Activated T-cell treated with anti-CD3 and anti-CD28 coated beads, Interleukin-2, amount 50 U/mL, for 4 hours (primary cell): ENCODE measurements around the gene PDSS2. TPM values are rescaled to one million over a fixed set of nuclear protein-coding genes. Genes with fewer than 3 reads are reported as not detected.

Experiments used
- ATAC-seq, 2 donors: fragments of 200-7000 bp; cut with Tn5 transposase; one replicate each; pipeline ENCODE4 v1.10.0; 2021
- DNase-seq: peaks from one replicate; pipeline ENCODE4 v3.0.0-alpha.2; 2020
- H3K27me3 Mint-ChIP-seq: one replicate; pipeline ENCODE4 v1.8.0; 2021; ENCODE audit warnings: low read depth, mixed read lengths
- H3K36me3 Mint-ChIP-seq: one replicate; pipeline ENCODE4 v1.8.0; 2022; ENCODE audit warnings: mixed read lengths; ENCODE audit not compliant: insufficient read depth
- H3K4me1 Mint-ChIP-seq: one replicate; pipeline ENCODE4 v1.8.0; 2021; ENCODE audit warnings: low read depth, mixed read lengths
- H3K4me3 Mint-ChIP-seq: one replicate; pipeline ENCODE4 v1.8.0; 2021; ENCODE audit warnings: mild to moderate bottlenecking, moderate library complexity, mixed read lengths
- H3K9me3 Mint-ChIP-seq: one replicate; pipeline ENCODE4 v1.8.0; 2021; ENCODE audit warnings: mixed read lengths
- total RNA-seq, 3 donors: library from RNA; stranded (reverse); gene quantifications; one replicate each; pipeline ENCODE4 v1.2.1, GENCODE V29; 2021

PDSS2 gene
- total RNA-seq, 3 donors from 2014 or later, result 10.9 to 14.8 (median 12.6) TPM

DNA sequence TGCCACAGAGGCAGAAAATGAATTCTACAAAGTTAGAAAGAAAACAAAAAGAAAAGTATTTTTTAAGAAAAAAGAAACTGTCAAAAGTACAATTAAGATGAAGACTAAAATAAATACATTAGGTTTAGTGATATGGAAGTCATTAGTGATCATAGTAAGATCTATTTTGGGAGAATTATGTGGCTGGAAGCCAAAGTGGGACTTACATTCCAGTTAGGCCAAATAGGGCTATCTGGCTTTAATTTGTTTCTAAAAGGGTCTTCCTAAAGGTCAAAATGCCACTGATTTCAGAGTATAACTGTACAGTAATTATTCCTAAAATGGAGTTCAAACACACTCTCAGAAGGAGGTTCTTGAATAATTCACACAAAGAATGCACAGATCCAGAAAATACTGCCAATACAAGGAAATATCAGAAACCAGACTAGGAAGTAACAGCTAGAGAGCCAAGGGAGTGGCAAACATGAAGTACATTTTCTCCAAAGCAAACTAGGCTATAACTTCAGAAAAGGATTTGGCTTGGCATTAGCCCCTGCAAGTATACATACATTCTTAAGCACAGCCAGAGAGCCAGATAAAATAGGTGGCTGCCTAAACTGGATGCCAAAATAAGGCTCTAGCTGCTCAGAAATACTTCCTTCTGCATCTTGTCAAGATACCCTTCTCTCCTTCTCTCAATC, 45.3 kb downstream of the PDSS2 start:
- H3K9me3 Mint-ChIP-seq, result no peaks in the 10 kb centered on the region
- H3K4me1 Mint-ChIP-seq, result peaks cover 1% of the 10 kb centered on the region
- no peak for DNase-seq
- H3K4me3 Mint-ChIP-seq, result no peak overlapping the region
- no peaks in the 10 kb centered on the region for H3K27me3 Mint-ChIP-seq
- peaks cover 10% of the 10 kb centered on the region for H3K36me3 Mint-ChIP-seq
- no peak for ATAC-seq

GRCh38 chr6:107411161-107411560, 48.2 kb downstream of the PDSS2 start:
- H3K36me3 Mint-ChIP-seq, result peaks cover 13% of the 10 kb centered on the region
- ATAC-seq, result no peak
- H3K4me1 Mint-ChIP-seq, result no peaks in the 10 kb centered on the region
- no peak overlapping the region for H3K4me3 Mint-ChIP-seq
- DNase-seq, result no peak
- peaks cover 8% of the 10 kb centered on the region for H3K9me3 Mint-ChIP-seq
- no peaks in the 10 kb centered on the region for H3K27me3 Mint-ChIP-seq

GRCh38 chr6:107409942-107410341, 49.4 kb downstream of the PDSS2 start:
- ATAC-seq, result no peak

DNA sequence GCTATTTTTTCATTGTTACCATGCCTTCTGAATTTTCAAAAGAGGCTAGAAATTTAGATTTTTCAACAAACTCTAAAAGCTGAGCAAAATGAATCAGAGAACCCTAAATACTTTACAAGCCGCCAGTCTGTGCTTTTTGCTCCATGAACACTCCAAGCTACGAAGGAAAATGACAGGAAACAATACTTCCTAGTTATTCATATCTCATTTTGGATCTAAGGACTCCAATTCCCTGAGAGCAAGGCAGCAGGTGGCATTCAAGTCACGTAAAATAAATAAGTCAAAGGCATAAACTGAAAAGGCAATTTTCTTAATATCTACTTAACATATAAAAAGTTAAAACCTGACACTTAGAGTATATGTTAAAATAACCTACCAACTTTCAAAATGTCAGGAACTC, 50.6 kb downstream of the PDSS2 start:
- no peaks in the 10 kb centered on the region for H3K27me3 Mint-ChIP-seq
- DNase-seq, result no peak
- H3K4me3 Mint-ChIP-seq, result no peak overlapping the region
- H3K4me1 Mint-ChIP-seq, result no peaks in the 10 kb centered on the region
- peaks cover 28% of the 10 kb centered on the region for H3K36me3 Mint-ChIP-seq
- ATAC-seq, result no peak
- H3K9me3 Mint-ChIP-seq, result peaks cover 24% of the 10 kb centered on the region

More at GRCh38 chr6:107409942-107410341, 49.4 kb downstream of the PDSS2 start:
- H3K9me3 Mint-ChIP-seq, result peaks cover 13% of the 10 kb centered on the region
- H3K4me1 Mint-ChIP-seq, result no peaks in the 10 kb centered on the region
- H3K36me3 Mint-ChIP-seq, result peaks cover 16% of the 10 kb centered on the region
- H3K27me3 Mint-ChIP-seq, result no peaks in the 10 kb centered on the region
- DNase-seq, result no peak
- H3K4me3 Mint-ChIP-seq, result no peak overlapping the region

DNA sequence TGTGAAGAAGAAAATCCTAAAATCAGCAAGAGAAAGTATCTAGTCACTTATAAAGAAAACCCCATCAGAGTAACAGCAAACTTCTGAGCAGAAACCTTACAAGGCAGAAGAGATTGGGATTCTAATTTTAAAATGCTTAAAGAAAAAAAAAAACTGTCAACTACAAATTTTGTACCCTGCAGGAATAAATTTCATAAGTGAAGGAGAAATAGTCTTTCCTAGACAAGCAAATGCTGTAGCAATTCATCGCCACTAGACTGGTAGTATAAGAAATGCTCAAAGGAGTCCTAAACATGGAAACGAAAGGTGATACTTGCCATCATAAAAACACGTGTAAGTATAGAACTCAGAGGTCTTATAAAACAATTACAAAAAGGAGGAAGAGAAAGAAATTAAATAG, 54.4 kb downstream of the PDSS2 start:
- Mint-ChIP-seq H3K9me3 (peaks cover 44% of the 10 kb centered on the region), H3K36me3 (peaks cover 54% of the 10 kb centered on the region), H3K4me3 (no peak overlapping the region), H3K27me3 (no peaks in the 10 kb centered on the region), H3K4me1 (no peaks in the 10 kb centered on the region)
- DNase-seq (no peak), ATAC-seq (no peak)

- peaks cover 44% of the 10 kb centered on the region for H3K9me3 Mint-ChIP-seq
- no peak overlapping the region for H3K4me3 Mint-ChIP-seq
- H3K36me3 Mint-ChIP-seq, result peaks cover 62% of the 10 kb centered on the region
- no peak for DNase-seq
- no peaks in the 10 kb centered on the region for H3K27me3 Mint-ChIP-seq
- no peaks in the 10 kb centered on the region for H3K4me1 Mint-ChIP-seq
- no peak for ATAC-seq
These were observed 56.8 kb downstream of the PDSS2 start for GRCh38 chr6:107402533-107402932.

GRCh38 chr6:107401573-107401972, 57.8 kb downstream of the PDSS2 start:
- Mint-ChIP-seq H3K9me3 (peaks cover 37% of the 10 kb centered on the region), H3K4me3 (no peak overlapping the region), H3K27me3 (no peaks in the 10 kb centered on the region), H3K4me1 (no peaks in the 10 kb centered on the region), H3K36me3 (peaks cover 57% of the 10 kb centered on the region)
- DNase-seq, result no peak
- ATAC-seq, result no peak

GRCh38 chr6:107400616-107401147, 58.7 kb downstream of the PDSS2 start:
- Mint-ChIP-seq H3K27me3 (no peaks in the 10 kb centered on the region), H3K36me3 (peaks cover 62% of the 10 kb centered on the region), H3K9me3 (peaks cover 42% of the 10 kb centered on the region), H3K4me1 (no peaks in the 10 kb centered on the region), H3K4me3 (no peak overlapping the region)
- no peak for ATAC-seq
- DNase-seq, result no peak

DNA sequence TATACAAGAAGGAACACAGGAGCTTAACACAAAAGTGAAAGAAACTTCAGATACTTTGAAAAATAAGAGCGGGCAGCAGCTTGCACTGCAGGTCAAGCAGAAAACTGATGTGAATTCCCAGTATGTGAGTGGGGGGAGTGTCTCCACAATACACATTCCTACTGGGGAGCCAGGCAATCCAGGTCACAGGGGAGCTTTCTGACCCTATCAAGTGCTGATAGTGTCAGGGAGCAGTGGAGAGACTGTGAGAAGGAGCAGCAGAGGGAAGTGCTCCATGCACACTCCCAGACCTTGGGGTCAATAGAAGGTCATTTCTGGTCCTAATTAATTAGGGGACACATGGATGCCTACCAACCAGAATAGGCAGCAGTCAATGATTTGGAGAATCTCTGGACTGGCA, 59.4 kb downstream of the PDSS2 start:
- Mint-ChIP-seq H3K36me3 (peaks cover 64% of the 10 kb centered on the region), H3K27me3 (no peaks in the 10 kb centered on the region)

GRCh38 chr6:107398001-107398400, 61.4 kb downstream of the PDSS2 start:
- H3K4me3 Mint-ChIP-seq, result no peak overlapping the region
- no peaks in the 10 kb centered on the region for H3K27me3 Mint-ChIP-seq
- ATAC-seq, result no peak
- peaks cover 57% of the 10 kb centered on the region for H3K36me3 Mint-ChIP-seq
- peaks cover 39% of the 10 kb centered on the region for H3K9me3 Mint-ChIP-seq
- DNase-seq, result no peak
- no peaks in the 10 kb centered on the region for H3K4me1 Mint-ChIP-seq

More for the DNA sequence above, 59.4 kb downstream of the PDSS2 start:
- no peaks in the 10 kb centered on the region for H3K4me1 Mint-ChIP-seq
- DNase-seq (no peak), ATAC-seq (no peak)
- no peak overlapping the region for H3K4me3 Mint-ChIP-seq
- H3K9me3 Mint-ChIP-seq, result peaks cover 43% of the 10 kb centered on the region

DNA sequence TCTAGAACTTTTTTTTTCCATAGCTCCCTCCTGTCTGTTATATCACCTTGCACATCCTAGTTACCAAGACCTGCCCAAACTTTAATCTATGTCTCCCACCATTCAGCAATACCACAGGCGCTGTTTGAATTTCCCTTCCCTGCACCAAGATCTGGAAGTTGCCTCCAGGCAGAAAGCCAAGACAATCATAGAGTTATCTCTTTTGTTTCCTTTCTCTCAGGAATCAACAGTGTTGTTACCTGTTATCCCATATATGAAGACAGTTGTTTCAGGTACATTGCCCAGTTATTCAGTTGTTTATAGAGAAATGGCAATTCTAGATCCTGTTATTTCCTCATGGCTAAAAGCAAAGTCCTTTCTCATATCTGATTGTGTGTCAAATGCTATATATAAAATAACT, 63.2 kb downstream of the PDSS2 start:
- DNase-seq, result no peak
- Mint-ChIP-seq H3K4me3 (no peak overlapping the region), H3K36me3 (peaks cover 49% of the 10 kb centered on the region), H3K4me1 (peaks cover 1% of the 10 kb centered on the region), H3K27me3 (no peaks in the 10 kb centered on the region), H3K9me3 (peaks cover 30% of the 10 kb centered on the region)
- no peak for ATAC-seq

GRCh38 chr6:107392069-107392468, 67.3 kb downstream of the PDSS2 start:
- H3K9me3 Mint-ChIP-seq, result peaks cover 32% of the 10 kb centered on the region
- H3K36me3 Mint-ChIP-seq, result peaks cover 36% of the 10 kb centered on the region
- peaks cover 7% of the 10 kb centered on the region for H3K4me1 Mint-ChIP-seq
- no peaks in the 10 kb centered on the region for H3K27me3 Mint-ChIP-seq
- no peak overlapping the region for H3K4me3 Mint-ChIP-seq
- ATAC-seq, result no peak
- no peak for DNase-seq

- DNase-seq (no peak), ATAC-seq (no peak)
- Mint-ChIP-seq H3K36me3 (peaks cover 34% of the 10 kb centered on the region), H3K27me3 (no peaks in the 10 kb centered on the region), H3K4me1 (peaks cover 8% of the 10 kb centered on the region), H3K9me3 (peaks cover 27% of the 10 kb centered on the region), H3K4me3 (no peak overlapping the region)
These were observed 68.5 kb downstream of the PDSS2 start for GRCh38 chr6:107390685-107391435.

DNA sequence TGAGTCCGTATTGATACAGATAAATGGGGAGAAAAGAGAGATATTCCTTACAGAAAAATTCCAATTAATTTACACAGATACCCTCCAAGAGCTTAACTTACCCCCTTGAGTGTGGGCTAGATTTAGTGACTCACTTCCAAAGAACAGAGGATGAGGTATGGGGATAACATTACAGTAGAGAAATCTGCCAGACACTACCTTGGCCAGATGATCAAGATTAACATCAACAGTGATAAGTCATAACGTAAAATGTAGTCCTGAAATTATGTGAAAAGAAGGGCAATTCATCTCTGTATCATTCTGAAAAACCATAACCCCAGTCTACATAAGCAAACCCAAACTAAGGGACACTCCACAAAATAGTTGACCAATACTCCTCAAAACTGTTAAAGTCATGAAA, 69.3 kb downstream of the PDSS2 start:
- no peak for ATAC-seq
- H3K36me3 Mint-ChIP-seq, result peaks cover 29% of the 10 kb centered on the region
- H3K4me1 Mint-ChIP-seq, result peaks cover 8% of the 10 kb centered on the region
- H3K9me3 Mint-ChIP-seq, result peaks cover 21% of the 10 kb centered on the region
- no peak for DNase-seq
- H3K4me3 Mint-ChIP-seq, result no peak overlapping the region
- H3K27me3 Mint-ChIP-seq, result no peaks in the 10 kb centered on the region

DNA sequence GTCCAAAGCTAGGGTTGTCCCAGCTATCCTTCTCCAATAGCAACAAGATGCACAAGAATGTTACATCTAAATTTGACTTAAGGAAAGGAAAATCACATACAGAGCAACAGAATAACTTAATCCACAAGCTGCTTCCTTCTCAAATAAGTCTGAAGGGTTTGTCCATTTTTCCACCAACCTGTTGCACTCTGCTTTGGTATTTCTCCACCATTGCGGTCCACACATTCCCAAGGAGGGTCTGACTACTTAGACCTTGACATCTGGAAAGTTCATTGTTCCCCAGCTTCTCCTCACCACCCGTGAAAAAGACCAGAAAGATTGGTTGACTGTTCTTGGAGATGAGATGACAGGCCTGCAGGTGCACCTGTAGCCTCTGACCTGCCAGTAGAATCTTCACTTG, 72.5 kb downstream of the PDSS2 start:
- H3K36me3 Mint-ChIP-seq, result peaks cover 17% of the 10 kb centered on the region
- no peak overlapping the region for H3K4me3 Mint-ChIP-seq
- H3K4me1 Mint-ChIP-seq, result peaks cover 7% of the 10 kb centered on the region
- no peaks in the 10 kb centered on the region for H3K27me3 Mint-ChIP-seq
- no peak for DNase-seq
- no peak for ATAC-seq
- peaks cover 4% of the 10 kb centered on the region for H3K9me3 Mint-ChIP-seq
